Islet precursor cell (in vitro differentiated cells): Measurements from ENCODE around the gene WHRN.
A peak's percentile ranks its signal among the peaks of the same experiment; 100 is the strongest.

Experiments used
- DNase-seq: peaks from one replicate; pipeline ENCODE4 v3.0.0-alpha.2; 2018

Gene WHRN

DNA sequence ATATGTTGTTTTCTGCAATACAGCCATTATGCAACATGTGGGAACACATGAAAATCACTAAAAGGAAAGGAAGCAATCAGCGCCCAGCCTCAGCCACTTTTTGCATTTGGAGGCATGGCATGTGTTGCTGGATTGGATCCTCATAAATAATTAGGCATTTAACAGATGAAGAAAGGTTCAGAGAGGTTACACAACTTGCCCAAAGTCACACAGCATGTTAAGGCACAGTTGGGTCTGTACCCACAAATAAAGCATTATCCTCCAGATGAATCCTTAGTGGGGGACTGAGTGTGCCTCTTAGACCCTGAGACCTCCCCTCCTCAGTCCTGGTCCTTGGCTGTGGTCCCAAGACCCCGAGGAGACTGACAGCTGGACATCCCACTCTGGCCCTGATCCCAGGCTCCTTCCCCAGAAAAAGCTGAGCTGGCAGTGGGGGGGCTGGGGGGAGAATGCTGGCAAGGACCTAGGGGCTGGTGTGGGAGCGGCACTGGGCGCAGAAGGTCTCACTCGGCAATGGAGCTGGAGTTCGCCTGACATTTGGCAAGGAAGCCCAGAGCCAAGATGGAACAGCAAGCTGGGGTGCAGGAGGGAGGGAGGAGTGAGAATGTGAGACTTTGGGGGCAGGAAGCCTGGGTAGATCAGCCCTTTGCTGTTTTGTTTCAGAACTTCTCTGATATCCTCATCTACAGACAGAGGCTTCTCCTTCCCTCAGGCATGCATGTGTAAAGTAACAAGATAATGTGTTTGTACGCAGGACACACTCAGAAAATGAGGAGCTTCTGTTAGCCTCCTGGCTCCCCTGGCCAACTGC is 110.5 kb downstream of the WHRN start:
- DNase-seq, result no peak

DNA sequence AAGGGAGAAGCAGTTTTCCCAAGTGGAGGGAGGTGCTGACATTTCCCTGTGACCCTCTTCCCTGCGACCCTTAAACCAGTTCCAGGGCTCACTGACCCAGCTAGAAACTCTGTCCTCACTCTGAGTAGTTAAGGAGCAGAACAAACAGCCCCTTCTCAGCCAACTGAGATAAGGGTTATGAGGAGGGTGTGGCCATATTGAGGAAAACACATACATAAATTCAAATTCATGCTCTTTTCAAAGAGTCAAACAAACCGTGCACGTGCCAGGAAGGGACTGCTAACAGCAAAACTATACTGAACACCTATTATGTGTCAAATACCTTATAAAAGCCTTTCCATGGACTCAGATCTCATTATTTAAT is 112.5 kb downstream of the WHRN start:
- DNase-seq, result no peak

DNA sequence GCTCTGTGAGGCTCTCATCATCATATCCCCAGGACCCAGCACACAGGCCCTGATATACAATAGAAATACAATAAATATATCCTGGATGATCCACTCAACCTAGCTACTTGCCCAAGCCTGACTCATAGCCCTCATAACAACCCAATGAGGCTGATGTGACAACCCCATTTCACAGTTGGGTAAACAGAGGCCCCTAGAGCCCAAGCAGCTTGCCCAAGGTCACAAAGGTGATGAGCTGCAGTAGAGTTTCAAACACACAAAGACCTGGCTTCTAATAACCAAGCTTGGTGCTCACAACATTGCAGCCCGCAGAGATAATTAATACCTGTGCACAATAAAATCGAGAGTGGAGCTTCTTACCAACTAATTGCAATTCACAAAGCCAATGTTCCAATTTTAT is 114.3 kb downstream of the WHRN start:
- no peak for DNase-seq

GRCh38 chr9:114389612-114390368 is 115.5 kb downstream of the WHRN start:
- DNase-seq, result no peak

DNA sequence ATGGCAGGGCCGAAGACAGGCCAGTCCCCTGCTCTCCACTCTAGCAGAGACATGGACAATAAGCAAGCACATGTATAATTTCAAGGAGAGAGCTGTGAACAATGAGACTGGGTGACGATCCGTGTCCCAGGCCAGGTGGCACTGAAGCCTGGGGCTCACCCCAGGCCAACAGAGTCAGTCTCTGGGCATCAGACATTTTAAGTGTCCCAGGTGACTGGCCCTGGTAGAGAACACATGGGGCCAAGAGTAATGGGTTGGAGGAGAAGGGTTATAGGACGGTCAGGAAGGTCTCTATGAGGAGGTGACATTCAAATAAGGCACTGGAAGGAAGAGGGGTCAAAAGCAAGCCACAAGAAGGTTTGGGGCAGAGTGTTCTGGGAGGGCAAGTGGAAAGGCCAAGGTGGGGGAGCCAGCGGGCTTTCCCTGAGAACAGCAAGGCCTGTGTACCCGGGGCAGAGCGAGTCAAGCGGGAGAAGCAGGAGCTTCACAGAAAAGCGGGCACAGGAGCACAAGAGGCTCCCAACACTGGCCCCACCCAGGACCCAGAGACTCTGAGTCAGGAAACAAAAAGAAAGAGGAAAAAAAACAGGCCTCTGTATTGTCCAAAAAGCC is 116.4 kb downstream of the WHRN start:
- DNase-seq, result no peak

DNA sequence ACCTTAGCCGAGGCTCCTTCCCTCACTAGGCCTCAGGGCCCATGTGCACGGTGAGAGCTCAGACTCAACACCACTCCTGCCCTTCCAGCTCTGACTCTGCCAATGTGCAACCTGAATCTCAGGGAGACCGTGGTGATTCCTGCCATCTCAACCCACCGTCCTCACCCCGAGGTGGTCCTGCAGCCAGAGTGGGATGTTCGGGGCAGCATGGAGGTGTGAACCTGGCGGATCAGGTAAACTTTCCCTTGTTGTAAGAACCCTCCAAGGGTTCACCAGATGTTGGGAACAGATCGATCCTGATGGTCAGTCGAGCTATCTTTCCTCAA is 117.0 kb downstream of the WHRN start:
- no peak for DNase-seq

- peak; percentile 93 for DNase-seq
Observed at GRCh38 chr9:114387680-114388356, 117.5 kb downstream of the WHRN start, which contains the start of gene AKNA. AKNA (minus strand) TSS chr9:114387982; CDS start chr9:114381333, 6,649 bp downstream.

GRCh38 chr9:114386886-114387679 is 118.2 kb downstream of the WHRN start:
- DNase-seq, result no peak

GRCh38 chr9:114386361-114386885 is 118.8 kb downstream of the WHRN start:
- DNase-seq, result peak; percentile 51

GRCh38 chr9:114385397-114386181 is 119.7 kb downstream of the WHRN start:
- DNase-seq, result peak; percentile 98

DNA sequence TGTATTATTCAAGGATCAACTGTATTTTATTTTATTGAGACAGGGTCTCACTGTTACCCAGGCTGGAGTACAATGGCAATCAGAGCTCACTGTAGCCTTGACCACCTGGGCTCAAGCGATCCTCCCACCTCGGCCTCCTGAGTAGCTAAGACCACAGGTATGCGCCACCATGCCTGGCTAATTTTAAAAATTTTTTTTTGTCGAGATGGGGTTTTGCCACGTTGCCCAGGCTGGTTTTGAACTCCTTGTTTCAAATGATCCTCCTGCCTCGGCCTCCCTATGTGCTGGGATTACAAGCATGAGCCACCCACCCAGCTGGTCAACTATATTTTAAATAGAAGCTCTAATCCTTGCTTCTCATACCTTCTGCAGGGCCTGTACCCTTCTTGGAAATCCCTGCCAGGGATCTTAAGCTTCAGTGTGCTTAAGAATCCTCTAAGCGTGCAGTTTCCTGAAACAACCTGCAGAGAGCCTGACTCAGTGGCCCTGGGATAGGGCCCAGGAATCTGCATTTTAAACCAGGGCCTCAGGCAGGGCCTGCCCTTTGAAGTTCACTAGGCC is 120.4 kb downstream of the WHRN start:
- DNase-seq, result no peak

GRCh38 chr9:114384341-114384740 is 120.9 kb downstream of the WHRN start:
- DNase-seq, result no peak

- DNase-seq, result no peak
Observed at GRCh38 chr9:114383521-114384231, 121.6 kb downstream of the WHRN start.

- DNase-seq, result peak; percentile 57
Observed at GRCh38 chr9:114382699-114383520, 122.4 kb downstream of the WHRN start.

- DNase-seq, result no peak
Observed at GRCh38 chr9:114378883-114379282, 126.4 kb downstream of the WHRN start.

- no peak for DNase-seq
Observed at GRCh38 chr9:114378016-114378415, 127.3 kb downstream of the WHRN start.

- DNase-seq, result no peak
Observed at GRCh38 chr9:114376586-114377445, 128.5 kb downstream of the WHRN start.

GRCh38 chr9:114375386-114376175 is 129.7 kb downstream of the WHRN start:
- no peak for DNase-seq
